Body of pancreas (tissue), 4 donors: ENCODE measurements around the gene SPEF2. TPM values are rescaled to one million over a fixed set of nuclear protein-coding genes. Genes with fewer than 3 reads are reported as not detected.

Experiments used
- ATAC-seq: fragments of 150-250 bp; one replicate; pipeline ENCODE4 v1.9.1; 2016
- DNase-seq, 4 donors: peaks; one replicate each; pipeline ENCODE4 v3.0.0-alpha.2; 2019
- H3K27ac ChIP-seq, 4 donors: fragments of 200-600 bp; sonication (generic); 1 replicate in 3 of 4; 2 replicates in 1 of 4; pipeline versions ENCODE4 v1.5.1 to v1.6.1; 2016 to 2019; ENCODE audit warnings: mild to moderate bottlenecking in 1 of 4, mixed read lengths in 1 of 4, moderate library complexity in 1 of 4
- H3K27me3 ChIP-seq, 2 donors: fragments of 200-600 bp; sonication (generic); one replicate each; pipeline ENCODE4 v1.6.0; 2016; ENCODE audit warnings: mild to moderate bottlenecking in 1 of 2
- H3K36me3 ChIP-seq, 2 donors: fragments of 200-600 bp; sonication (generic); replicated peaks in 1 of 2; 2 replicates each; pipeline ENCODE4 v1.5.1; 2016; ENCODE audit warnings: low read depth in 2 of 2; ENCODE audit not compliant: insufficient read depth in 1 of 2
- H3K4me1 ChIP-seq: fragments of 200-600 bp; sonication (generic); one replicate; pipeline ENCODE4 v1.6.0; 2016
- H3K4me3 ChIP-seq, 2 donors: fragments of 200-600 bp; sonication (generic); 1 replicate in 1 of 2; 2 replicates in 1 of 2; pipeline ENCODE4 v1.5.1; 2016 to 2019
- H3K9me3 ChIP-seq, 3 donors: fragments of 200-600 bp; sonication (generic); 1 replicate in 2 of 3; 2 replicates in 1 of 3; pipeline ENCODE4 v1.5.1; 2016
- POLR2A ChIP-seq, 3 donors: fragments of 450-650 bp; IDR thresholded peaks; one replicate each; pipeline ENCODE4 v1.6.1; 2016; ENCODE audit warnings: antibody characterized with exemption in 3 of 3, mild to moderate bottlenecking in 2 of 3
- WGBS, 2 donors: methylation state at CpG; one replicate each; pipeline ENCODE4 v1.1.5; 2017; 5-methylcytosine and 5-hydroxymethylcytosine counted together
- intact Hi-C: fragments of 100-400 bp; cut with DNase I; formaldehyde crosslinking; loops from one replicate; pipeline ENCODE4 v1.15.1; 2023
- total RNA-seq, 2 donors: library from RNA; depleted of rRNA; stranded (reverse); fragments of >200 nt; gene quantifications; one replicate each; pipeline ENCODE4 v1.1.0, GENCODE V29; 2016
- TF ChIP-seq, protein P1 (sequence below), 7 experiments: fragments of 450-650 bp in 4 of 7; fragments of 200-600 bp in 3 of 7; sonication (generic) in 3 of 7; IDR thresholded peaks; one replicate each; pipeline ENCODE4 v1.5.1; 2016 to 2019; ENCODE audit warnings: antibody characterized with exemption in 7 of 7

Gene SPEF2
- total RNA-seq, 2 donors from 2014 or later = 6.3 to 11.4 TPM

DNA sequence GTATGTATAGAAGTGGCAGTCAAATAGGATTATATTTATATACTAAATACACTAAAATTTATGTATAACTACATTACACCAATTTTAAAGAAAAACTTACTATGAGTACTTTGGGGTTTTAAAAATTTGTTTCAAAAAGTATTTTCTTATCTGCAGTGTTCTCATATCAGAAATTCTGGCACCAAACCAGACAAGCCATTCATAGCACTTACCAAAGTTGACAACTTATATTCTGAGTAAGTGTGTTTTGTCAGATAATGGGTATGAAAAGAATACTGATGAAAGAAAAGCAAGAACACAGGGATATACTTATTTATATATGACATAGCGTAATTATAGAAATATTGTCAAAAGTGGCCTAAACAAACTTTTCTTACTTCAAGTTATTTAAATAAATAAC is 67.5 kb downstream of the SPEF2 start:
- H3K36me3 ChIP-seq = no peaks in the 10 kb centered on the region
- WGBS, 2 donors = 62 to 66% methylated on average over 1 of the region's 1 CpG
- H3K4me3 ChIP-seq = no peak overlapping the region
- DNase-seq = no peak
- intact Hi-C loops = no loop called here
- no peak for TF ChIP-seq POLR2A (IDR thresholded peaks at IDR 0.05)
- TF ChIP-seq, protein P1, sequence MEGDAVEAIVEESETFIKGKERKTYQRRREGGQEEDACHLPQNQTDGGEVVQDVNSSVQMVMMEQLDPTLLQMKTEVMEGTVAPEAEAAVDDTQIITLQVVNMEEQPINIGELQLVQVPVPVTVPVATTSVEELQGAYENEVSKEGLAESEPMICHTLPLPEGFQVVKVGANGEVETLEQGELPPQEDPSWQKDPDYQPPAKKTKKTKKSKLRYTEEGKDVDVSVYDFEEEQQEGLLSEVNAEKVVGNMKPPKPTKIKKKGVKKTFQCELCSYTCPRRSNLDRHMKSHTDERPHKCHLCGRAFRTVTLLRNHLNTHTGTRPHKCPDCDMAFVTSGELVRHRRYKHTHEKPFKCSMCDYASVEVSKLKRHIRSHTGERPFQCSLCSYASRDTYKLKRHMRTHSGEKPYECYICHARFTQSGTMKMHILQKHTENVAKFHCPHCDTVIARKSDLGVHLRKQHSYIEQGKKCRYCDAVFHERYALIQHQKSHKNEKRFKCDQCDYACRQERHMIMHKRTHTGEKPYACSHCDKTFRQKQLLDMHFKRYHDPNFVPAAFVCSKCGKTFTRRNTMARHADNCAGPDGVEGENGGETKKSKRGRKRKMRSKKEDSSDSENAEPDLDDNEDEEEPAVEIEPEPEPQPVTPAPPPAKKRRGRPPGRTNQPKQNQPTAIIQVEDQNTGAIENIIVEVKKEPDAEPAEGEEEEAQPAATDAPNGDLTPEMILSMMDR (IDR thresholded peaks at IDR 0.05) = no peak
- no peaks in the 10 kb centered on the region for H3K9me3 ChIP-seq
- H3K27me3 ChIP-seq = no peaks in the 10 kb centered on the region
- no peak overlapping the region for H3K27ac ChIP-seq
- ATAC-seq = no peak
- H3K4me1 ChIP-seq = no peaks in the 10 kb centered on the region

DNA sequence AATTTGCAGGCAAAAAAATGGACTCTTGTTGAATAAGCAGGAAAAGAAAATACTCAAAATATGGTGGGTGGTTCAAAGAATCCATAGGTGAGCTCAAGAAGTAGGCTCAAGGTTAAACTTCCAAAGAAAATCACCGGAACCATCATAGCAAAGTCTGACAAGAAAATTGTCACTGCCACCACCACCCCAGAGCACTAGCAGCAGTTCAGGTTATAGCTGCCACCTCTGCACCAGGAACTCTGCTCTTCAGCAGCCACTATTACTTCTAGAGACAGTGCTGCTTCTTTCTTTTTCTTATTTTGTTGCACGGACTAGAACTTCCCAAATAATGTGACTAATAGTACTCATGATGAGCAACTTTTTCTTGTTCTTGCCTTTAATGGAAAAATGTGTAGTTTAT is 70.3 kb downstream of the SPEF2 start:
- no peak for ATAC-seq
- intact Hi-C loops = no loop called here
- no peaks in the 10 kb centered on the region for H3K27me3 ChIP-seq
- H3K4me1 ChIP-seq = no peaks in the 10 kb centered on the region
- no peaks in the 10 kb centered on the region for H3K36me3 ChIP-seq
- no peak overlapping the region for H3K27ac ChIP-seq
- TF ChIP-seq POLR2A (IDR thresholded peaks at IDR 0.05) = no peak
- TF ChIP-seq, protein P1 (IDR thresholded peaks at IDR 0.05) = no peak
- no peak for DNase-seq
- no peak overlapping the region for H3K4me3 ChIP-seq
- H3K9me3 ChIP-seq = no peaks in the 10 kb centered on the region
- 73 to 82% methylated on average over 2 of the region's 2 CpGs for WGBS, 2 donors

DNA sequence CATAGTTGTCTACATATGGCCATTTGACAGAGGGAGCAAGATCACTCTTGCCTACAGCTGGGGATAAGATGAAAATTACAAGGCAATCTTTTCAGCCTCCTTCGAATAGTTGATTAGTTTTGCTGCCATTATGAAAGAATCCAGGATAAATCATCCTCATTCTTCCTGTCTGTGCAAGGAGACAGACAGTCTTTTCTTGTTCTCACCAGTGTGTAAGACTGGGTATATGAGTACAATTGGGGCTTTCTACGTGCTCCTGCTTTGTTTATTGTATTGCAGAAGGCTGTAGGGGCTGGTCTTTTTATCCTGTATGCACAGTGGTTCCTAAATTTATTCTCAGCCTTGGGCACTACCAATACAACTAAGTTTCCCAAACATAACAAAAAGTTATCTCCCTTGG is 76.8 kb downstream of the SPEF2 start:
- H3K4me3 ChIP-seq = no peak overlapping the region
- intact Hi-C loops = no loop called here
- WGBS, 2 donors = 70 to 77% methylated on average over 2 of the region's 2 CpGs
- DNase-seq = no peak
- TF ChIP-seq, protein P1 (IDR thresholded peaks at IDR 0.05) = no peak
- no peak for TF ChIP-seq POLR2A (IDR thresholded peaks at IDR 0.05)
- H3K4me1 ChIP-seq = no peaks in the 10 kb centered on the region
- ATAC-seq = no peak
- no peaks in the 10 kb centered on the region for H3K9me3 ChIP-seq
- no peaks in the 10 kb centered on the region for H3K36me3 ChIP-seq
- no peaks in the 10 kb centered on the region for H3K27me3 ChIP-seq
- H3K27ac ChIP-seq = no peak overlapping the region

DNA sequence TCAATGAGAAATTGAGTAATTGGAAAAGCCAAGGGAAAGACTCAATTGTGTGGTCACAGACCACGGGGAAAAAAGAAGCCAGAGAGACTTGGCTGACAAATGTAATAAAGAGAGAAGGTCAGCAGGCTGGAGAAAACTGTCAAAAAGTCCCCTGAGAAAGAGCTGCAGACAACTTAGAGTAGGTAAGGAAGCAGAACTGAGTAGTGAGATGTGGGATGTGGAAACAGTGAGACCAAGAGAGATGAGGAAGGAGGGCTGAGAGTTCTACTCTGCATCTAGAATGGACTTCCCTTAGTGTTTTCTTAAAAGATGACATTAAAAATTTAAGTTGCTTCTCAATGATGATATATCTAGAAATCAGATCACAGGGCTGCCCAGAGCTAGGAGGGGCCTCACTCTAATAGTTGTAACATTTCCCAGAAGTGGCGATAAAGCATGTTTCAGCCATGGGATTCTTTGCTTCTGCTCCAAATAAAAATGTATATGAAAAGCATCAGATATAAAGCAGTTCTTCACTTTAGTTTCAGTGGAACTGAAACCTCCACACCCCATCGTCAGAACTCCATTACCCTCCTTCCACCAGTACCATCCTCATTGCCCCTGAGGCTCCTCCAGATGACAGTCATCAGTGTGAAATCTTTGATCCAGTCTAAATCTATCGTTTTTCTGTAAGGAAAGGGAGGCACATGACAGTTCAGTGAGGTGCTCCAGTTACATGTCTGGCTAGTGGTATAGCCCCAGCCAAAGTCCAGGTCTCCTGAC is 80.6 kb downstream of the SPEF2 start:
- no peak for TF ChIP-seq POLR2A (IDR thresholded peaks at IDR 0.05)
- TF ChIP-seq, protein P1 (IDR thresholded peaks at IDR 0.05) = no peak
- Histone ChIP-seq H3K27ac (no peak overlapping the region), H3K4me3 (no peak overlapping the region), H3K9me3 (no peaks in the 10 kb centered on the region), H3K4me1 (no peaks in the 10 kb centered on the region), H3K27me3 (no peaks in the 10 kb centered on the region), H3K36me3 (no peaks in the 10 kb centered on the region)
- intact Hi-C loops = no loop called here
- no peak for ATAC-seq
- DNase-seq = no peak
- 70 to 84% methylated on average over 4 of the region's 4 CpGs for WGBS, 2 donors

DNA sequence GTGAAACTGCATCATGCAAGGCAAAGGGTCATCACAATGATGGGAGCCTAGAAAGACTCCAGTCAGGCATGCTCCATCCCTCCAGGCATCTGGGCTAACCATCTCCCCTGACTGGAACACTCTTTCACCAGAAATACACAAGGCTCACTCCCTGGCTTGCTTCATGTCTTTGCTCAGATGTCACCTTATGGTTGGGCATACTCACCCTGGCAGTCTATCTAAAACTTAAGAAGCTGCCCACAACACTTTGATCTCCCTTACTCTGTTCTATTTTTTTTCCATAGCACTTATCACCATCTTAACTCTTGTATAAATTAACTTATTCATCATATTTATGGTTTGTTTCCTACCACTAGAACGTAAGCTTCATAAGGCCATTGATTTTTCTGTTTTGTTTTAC is 90.0 kb downstream of the SPEF2 start:
- no peaks in the 10 kb centered on the region for H3K9me3 ChIP-seq
- TF ChIP-seq, protein P1 (IDR thresholded peaks at IDR 0.05) = no peak
- TF ChIP-seq POLR2A (IDR thresholded peaks at IDR 0.05) = no peak
- H3K36me3 ChIP-seq = no peaks in the 10 kb centered on the region
- no peak overlapping the region for H3K27ac ChIP-seq
- H3K27me3 ChIP-seq = no peaks in the 10 kb centered on the region
- no peaks in the 10 kb centered on the region for H3K4me1 ChIP-seq
- ATAC-seq (no peak), DNase-seq (no peak)
- H3K4me3 ChIP-seq = no peak overlapping the region
- WGBS, 2 donors = 84 to 94% methylated on average over 1 of the region's 1 CpG
- intact Hi-C loops = no loop called here
